HG02623 (cell line): ENCODE data around the gene CA11.

Source experiments
- ATAC-seq: cut with Tn5 transposase; IDR thresholded peaks from one replicate; pipeline ENCODE4 v1.9.1; 2021; ENCODE audit warnings: moderate library complexity; ENCODE audit not compliant: unreplicated experiment

CA11 gene

GRCh38 chr19:48588670-48589401 is 57.2 kb downstream of the CA11 start:
- ATAC-seq, result no peak
